Type B pancreatic cell (in vitro differentiated cells): ENCODE results near the gene GRM4. TPM values are rescaled to one million over a fixed set of nuclear protein-coding genes. Genes with fewer than 3 reads are reported as not detected.
A peak's percentile ranks its signal among the peaks of the same experiment; 100 is the strongest.

Experiments used
- DNase-seq: peaks from one replicate; pipeline ENCODE4 v3.0.0; 2021; ENCODE audit warnings: mixed read lengths; ENCODE audit not compliant: unreplicated experiment; ENCODE audit errors: extremely low spot score
- H3K27ac Mint-ChIP-seq: 2 replicates; pipeline ENCODE4 v1.8.0; 2021; ENCODE audit warnings: mild to moderate bottlenecking, mixed read lengths
- H3K27me3 Mint-ChIP-seq: 2 replicates; pipeline ENCODE4 v1.8.0; 2021; ENCODE audit warnings: mixed read lengths
- H3K36me3 Mint-ChIP-seq: 2 replicates; pipeline ENCODE4 v1.8.0; 2021; ENCODE audit warnings: mixed read lengths
- H3K4me1 Mint-ChIP-seq: one replicate; pipeline ENCODE4 v1.8.0; 2021; ENCODE audit warnings: mixed read lengths; ENCODE audit not compliant: unreplicated experiment
- H3K4me3 Mint-ChIP-seq: 2 replicates; pipeline ENCODE4 v1.8.0; 2021; ENCODE audit warnings: mild to moderate bottlenecking, mixed read lengths
- H3K9me3 Mint-ChIP-seq: 2 replicates; pipeline ENCODE4 v1.8.0; 2021; ENCODE audit warnings: mixed read lengths
- total RNA-seq: library from RNA; stranded (reverse); gene quantifications from 2 replicates; pipeline ENCODE4 v1.2.1, GENCODE V29; 2021; ENCODE audit warnings: low replicate concordance
- TF ChIP-seq, protein P1 (sequence below): fragments of 200-600 bp; sonication (generic); conservative IDR thresholded peaks from 2 replicates; pipeline ENCODE4 v1.5.0; 2021; ENCODE audit warnings: antibody characterized with exemption, mild to moderate bottlenecking

Gene GRM4
- total RNA-seq, 1 donor from 2014 or later, result 2.2 TPM

- peak; percentile 18 for DNase-seq
- Mint-ChIP-seq H3K4me3 (no peak overlapping the region), H3K36me3 (no peaks in the 10 kb centered on the region), H3K27ac (no peak overlapping the region), H3K9me3 (peaks cover 3% of the 10 kb centered on the region), H3K4me1 (peaks cover 15% of the 10 kb centered on the region), H3K27me3 (peaks cover 5% of the 10 kb centered on the region)
- TF ChIP-seq, protein P1, sequence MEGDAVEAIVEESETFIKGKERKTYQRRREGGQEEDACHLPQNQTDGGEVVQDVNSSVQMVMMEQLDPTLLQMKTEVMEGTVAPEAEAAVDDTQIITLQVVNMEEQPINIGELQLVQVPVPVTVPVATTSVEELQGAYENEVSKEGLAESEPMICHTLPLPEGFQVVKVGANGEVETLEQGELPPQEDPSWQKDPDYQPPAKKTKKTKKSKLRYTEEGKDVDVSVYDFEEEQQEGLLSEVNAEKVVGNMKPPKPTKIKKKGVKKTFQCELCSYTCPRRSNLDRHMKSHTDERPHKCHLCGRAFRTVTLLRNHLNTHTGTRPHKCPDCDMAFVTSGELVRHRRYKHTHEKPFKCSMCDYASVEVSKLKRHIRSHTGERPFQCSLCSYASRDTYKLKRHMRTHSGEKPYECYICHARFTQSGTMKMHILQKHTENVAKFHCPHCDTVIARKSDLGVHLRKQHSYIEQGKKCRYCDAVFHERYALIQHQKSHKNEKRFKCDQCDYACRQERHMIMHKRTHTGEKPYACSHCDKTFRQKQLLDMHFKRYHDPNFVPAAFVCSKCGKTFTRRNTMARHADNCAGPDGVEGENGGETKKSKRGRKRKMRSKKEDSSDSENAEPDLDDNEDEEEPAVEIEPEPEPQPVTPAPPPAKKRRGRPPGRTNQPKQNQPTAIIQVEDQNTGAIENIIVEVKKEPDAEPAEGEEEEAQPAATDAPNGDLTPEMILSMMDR, result no peak
These were observed 156.7 kb downstream of the GRM4 start for GRCh38 chr6:33989016-33989854.

DNA sequence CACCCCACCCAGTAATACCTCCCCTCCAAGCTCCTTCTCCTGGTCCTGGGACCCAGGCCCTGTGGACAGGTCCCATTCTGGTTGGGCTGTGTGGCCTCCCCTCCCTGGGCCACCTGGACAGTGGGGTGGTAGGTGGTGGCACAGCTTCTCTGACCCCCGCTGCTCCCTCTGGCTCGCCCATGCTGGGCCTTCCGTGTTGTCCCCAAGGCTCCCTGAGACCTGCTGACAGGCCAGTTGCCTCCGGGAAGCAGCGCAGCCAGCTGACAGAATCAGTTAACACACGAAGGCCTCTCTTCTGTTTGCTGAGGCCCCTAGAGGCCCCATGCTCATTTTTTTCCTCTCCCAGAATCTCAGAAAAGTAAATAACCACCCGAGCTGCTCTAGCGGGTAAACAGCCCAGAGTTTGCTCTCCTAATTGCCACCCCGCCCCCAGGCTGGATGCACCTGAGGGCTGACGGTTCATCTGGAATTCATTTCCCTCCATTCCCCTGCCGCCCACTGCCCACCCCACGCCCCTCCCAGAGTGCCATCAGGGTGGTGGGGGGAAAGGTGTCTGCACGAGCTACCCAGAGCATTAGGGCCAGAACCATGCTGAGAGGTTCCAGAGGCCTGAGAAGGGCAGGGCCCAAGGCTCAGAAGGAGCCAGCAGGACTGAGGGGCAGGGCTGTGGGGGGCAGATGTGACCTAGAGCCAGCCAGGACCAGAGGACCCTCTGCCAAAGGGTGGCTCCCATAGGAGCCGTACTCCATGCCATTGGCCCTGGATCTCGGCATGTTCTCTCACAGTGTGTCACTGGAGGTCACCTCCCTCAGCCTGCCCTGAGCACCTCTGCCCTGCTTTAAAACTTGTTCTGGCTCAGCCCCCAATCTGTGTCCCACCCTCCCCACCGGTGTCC is 157.5 kb downstream of the GRM4 start:
- peaks cover 2% of the 10 kb centered on the region for H3K27me3 Mint-ChIP-seq

GRCh38 chr6:33987531-33988021 is 158.3 kb downstream of the GRM4 start:
- Mint-ChIP-seq H3K27ac (no peak overlapping the region), H3K4me1 (peaks cover 15% of the 10 kb centered on the region), H3K36me3 (no peaks in the 10 kb centered on the region), H3K27me3 (peaks cover 2% of the 10 kb centered on the region), H3K9me3 (peaks cover 3% of the 10 kb centered on the region), H3K4me3 (no peak overlapping the region)
- DNase-seq, result peak; percentile 55
- TF ChIP-seq, protein P1, result no peak

More for the DNA sequence above, 157.5 kb downstream of the GRM4 start:
- peaks cover 3% of the 10 kb centered on the region for H3K9me3 Mint-ChIP-seq
- TF ChIP-seq, protein P1, result no peak
- peak overlapping the region; percentile 43 for H3K4me3 Mint-ChIP-seq
- DNase-seq, result peak; percentile 69
- H3K36me3 Mint-ChIP-seq, result no peaks in the 10 kb centered on the region
- peak overlapping the region; percentile 83 for H3K27ac Mint-ChIP-seq
- peaks cover 11% of the 10 kb centered on the region for H3K4me1 Mint-ChIP-seq

- Mint-ChIP-seq H3K27me3 (peaks cover 1% of the 10 kb centered on the region), H3K36me3 (no peaks in the 10 kb centered on the region), H3K4me3 (no peak overlapping the region), H3K27ac (no peak overlapping the region), H3K4me1 (peaks cover 15% of the 10 kb centered on the region), H3K9me3 (peaks cover 3% of the 10 kb centered on the region)
- DNase-seq, result peak; percentile 40
- TF ChIP-seq, protein P1, result no peak
These were observed 159.9 kb downstream of the GRM4 start for GRCh38 chr6:33985947-33986346.

- peak; percentile 61 for DNase-seq
- no peaks in the 10 kb centered on the region for H3K27me3 Mint-ChIP-seq
- peaks cover 14% of the 10 kb centered on the region for H3K4me1 Mint-ChIP-seq
- TF ChIP-seq, protein P1, result no peak
- no peak overlapping the region for H3K4me3 Mint-ChIP-seq
- no peaks in the 10 kb centered on the region for H3K36me3 Mint-ChIP-seq
- H3K27ac Mint-ChIP-seq, result no peak overlapping the region
- peaks cover 3% of the 10 kb centered on the region for H3K9me3 Mint-ChIP-seq
These were observed 160.6 kb downstream of the GRM4 start for GRCh38 chr6:33985313-33985751.
